Testis (tissue), 3 donors: Measurements from ENCODE around the gene IFITM5. TPM values are rescaled to one million over a fixed set of nuclear protein-coding genes. Genes with fewer than 3 reads are reported as not detected.
"Not testable (repeated sequence)": the region's sequence is repeated elsewhere in the genome, so short reads cannot be mapped to it uniquely, and the experiment has no call there.

Source experiments
- DNase-seq: peaks from one replicate; pipeline ENCODE4 v3.0.0-alpha.2; 2019
- H3K27ac ChIP-seq, 2 donors: fragments of 200-600 bp; sonication (generic); one replicate each; pipeline ENCODE4 v1.5.1; 2019
- H3K27me3 ChIP-seq: fragments of 200-600 bp; sonication (generic); one replicate; pipeline ENCODE4 v1.5.1; 2019
- H3K36me3 ChIP-seq: fragments of 200-600 bp; sonication (generic); one replicate; pipeline ENCODE4 v1.5.1; 2017; ENCODE audit warnings: low read depth; ENCODE audit errors: missing control alignments
- H3K4me1 ChIP-seq: fragments of 200-600 bp; sonication (generic); one replicate; pipeline ENCODE4 v1.5.1; 2019
- H3K4me3 ChIP-seq, 2 donors: fragments of 200-600 bp; sonication (generic); one replicate each; pipeline ENCODE4 v1.5.1; 2017 to 2019
- H3K9me3 ChIP-seq: fragments of 200-600 bp; sonication (generic); one replicate; pipeline ENCODE4 v1.5.1; 2017
- CTCF ChIP-seq, 3 experiments: fragments of 450-650 bp in 2 of 3; fragments of 200-600 bp in 1 of 3; sonication (generic) in 1 of 3; IDR thresholded peaks; one replicate each; pipeline ENCODE4 v1.5.1; 2016 to 2019; ENCODE audit warnings: antibody characterized with exemption in 3 of 3, mild to moderate bottlenecking in 2 of 3, moderate library complexity in 1 of 3
- POLR2A ChIP-seq: fragments of 450-650 bp; IDR thresholded peaks from one replicate; pipeline ENCODE4 v1.6.1; 2017; ENCODE audit warnings: antibody characterized with exemption, mild to moderate bottlenecking, moderate library complexity
- WGBS, 2 donors: methylation state at CpG; one replicate each; pipeline ENCODE4 v1.1.5; 2018; 5-methylcytosine and 5-hydroxymethylcytosine counted together
- intact Hi-C: fragments of 100-400 bp; cut with DNase I; formaldehyde crosslinking; loops from one replicate; pipeline ENCODE4 v1.15.1; 2023; ENCODE audit warnings: low total_unique reads
- polyA plus RNA-seq: library from polyadenylated mRNA; stranded (reverse); fragments of 350-450 nt; fragmentation: Illumina TruSeq; extraction: RNeasy Lipid Tissue Mini Kit (QIAGEN cat#74804); gene quantifications from one replicate; pipeline ENCODE4 v1.2.3, GENCODE V29; 2014; ENCODE audit warnings: low read depth, low replicate concordance; ENCODE audit not compliant: insufficient read depth
- total RNA-seq, 2 donors: library from RNA; depleted of rRNA; stranded (reverse); fragments of >200 nt; gene quantifications; one replicate each; pipeline ENCODE4 v1.2.3, GENCODE V29; 2016

IFITM5 gene
- total and polyA plus RNA-seq, 3 donors from 2014 or later, result not detected

- Histone ChIP-seq H3K27me3 (no peaks in the 10 kb centered on the region), H3K4me1 (peaks cover 61% of the 10 kb centered on the region), H3K4me3 (no peak overlapping the region), H3K36me3 (no peaks in the 10 kb centered on the region), H3K9me3 (no peaks in the 10 kb centered on the region), H3K27ac (peak overlapping the region; percentile 91 to 94)
- intact Hi-C loops, result no loop called here
- DNase-seq, result no peak
- TF ChIP-seq CTCF (IDR thresholded peaks at IDR 0.05), result no peak
- no peak for TF ChIP-seq POLR2A
- WGBS, 2 donors, result 77 to 85% methylated on average over 13 of the region's 13 CpGs
Observed at GRCh38 chr11:328012-328411, 28.7 kb upstream of the IFITM5 start.

GRCh38 chr11:327581-327923 is 28.2 kb upstream of the IFITM5 start:
- Histone ChIP-seq H3K27ac (peak overlapping the region; percentile 91 to 94), H3K4me3 (no peak overlapping the region), H3K27me3 (no peaks in the 10 kb centered on the region), H3K4me1 (peaks cover 65% of the 10 kb centered on the region), H3K36me3 (no peaks in the 10 kb centered on the region), H3K9me3 (no peaks in the 10 kb centered on the region)
- TF ChIP-seq CTCF (IDR thresholded peaks at IDR 0.05) (no peak), POLR2A (no peak)
- intact Hi-C loops, result no loop called here
- DNase-seq, result no peak
- WGBS, 2 donors, result 93 to 99% methylated on average over 3 of the region's 3 CpGs

DNA sequence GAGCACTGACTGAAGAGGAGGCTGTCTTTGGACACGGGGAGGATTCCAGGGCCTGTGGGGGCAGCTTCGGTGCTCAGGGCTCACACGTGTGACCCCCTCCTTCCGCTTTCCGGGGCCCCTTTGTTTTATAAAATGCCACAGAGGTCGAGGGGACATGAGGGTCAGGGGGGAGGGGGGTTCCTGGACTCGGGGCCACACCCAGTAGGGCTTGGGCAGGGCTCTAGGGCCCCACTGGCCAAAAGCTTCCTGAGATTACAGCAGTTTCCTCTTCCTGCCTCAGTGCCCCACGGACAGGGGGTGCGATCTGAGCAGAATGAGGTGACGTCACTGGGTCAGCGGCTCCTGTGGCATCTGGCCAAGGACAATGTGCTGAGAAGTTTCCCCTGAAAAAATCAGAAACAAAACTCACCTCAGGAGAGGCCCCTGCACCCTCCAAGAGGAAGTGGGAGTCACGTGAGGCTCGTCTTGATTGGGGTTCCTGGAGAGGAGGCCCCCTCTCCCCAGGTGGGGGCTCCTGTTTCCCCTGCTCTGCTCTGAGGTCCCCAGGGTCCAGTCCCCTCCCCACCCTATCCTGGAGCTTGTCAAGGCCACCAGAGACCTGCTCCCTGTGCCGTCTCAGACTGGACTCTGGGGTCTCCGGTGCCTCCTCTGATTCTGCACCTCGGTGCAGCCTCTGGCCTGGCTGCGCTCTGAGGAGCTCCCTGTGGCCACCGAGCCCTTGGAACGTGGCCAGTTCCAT is 27.7 kb upstream of the IFITM5 start:
- WGBS, 2 donors, result 14 to 31% methylated on average over 13 to 19 of the region's 19 CpGs
- intact Hi-C loops, result no loop called here
- TF ChIP-seq POLR2A (no peak), CTCF (IDR thresholded peaks at IDR 0.05) (no peak)
- Histone ChIP-seq H3K36me3 (no peaks in the 10 kb centered on the region), H3K27me3 (no peaks in the 10 kb centered on the region), H3K4me1 (peaks cover 67% of the 10 kb centered on the region), H3K4me3 (no peak overlapping the region), H3K27ac (peak overlapping the region; percentile 91 to 94), H3K9me3 (no peaks in the 10 kb centered on the region)
- peak; percentile 89 for DNase-seq

- 45 to 49% methylated on average over 2 to 6 of the region's 6 CpGs for WGBS, 2 donors
- intact Hi-C loops, result no loop called here
- Histone ChIP-seq H3K9me3 (no peaks in the 10 kb centered on the region), H3K36me3 (no peaks in the 10 kb centered on the region), H3K4me1 (peaks cover 67% of the 10 kb centered on the region), H3K4me3 (no peak overlapping the region), H3K27ac (peak overlapping the region; percentile 91 to 94), H3K27me3 (no peaks in the 10 kb centered on the region)
- TF ChIP-seq POLR2A (no peak), CTCF (IDR thresholded peaks at IDR 0.05) (no peak)
- DNase-seq, result no peak
Observed at GRCh38 chr11:326592-326841, 27.2 kb upstream of the IFITM5 start.

DNA sequence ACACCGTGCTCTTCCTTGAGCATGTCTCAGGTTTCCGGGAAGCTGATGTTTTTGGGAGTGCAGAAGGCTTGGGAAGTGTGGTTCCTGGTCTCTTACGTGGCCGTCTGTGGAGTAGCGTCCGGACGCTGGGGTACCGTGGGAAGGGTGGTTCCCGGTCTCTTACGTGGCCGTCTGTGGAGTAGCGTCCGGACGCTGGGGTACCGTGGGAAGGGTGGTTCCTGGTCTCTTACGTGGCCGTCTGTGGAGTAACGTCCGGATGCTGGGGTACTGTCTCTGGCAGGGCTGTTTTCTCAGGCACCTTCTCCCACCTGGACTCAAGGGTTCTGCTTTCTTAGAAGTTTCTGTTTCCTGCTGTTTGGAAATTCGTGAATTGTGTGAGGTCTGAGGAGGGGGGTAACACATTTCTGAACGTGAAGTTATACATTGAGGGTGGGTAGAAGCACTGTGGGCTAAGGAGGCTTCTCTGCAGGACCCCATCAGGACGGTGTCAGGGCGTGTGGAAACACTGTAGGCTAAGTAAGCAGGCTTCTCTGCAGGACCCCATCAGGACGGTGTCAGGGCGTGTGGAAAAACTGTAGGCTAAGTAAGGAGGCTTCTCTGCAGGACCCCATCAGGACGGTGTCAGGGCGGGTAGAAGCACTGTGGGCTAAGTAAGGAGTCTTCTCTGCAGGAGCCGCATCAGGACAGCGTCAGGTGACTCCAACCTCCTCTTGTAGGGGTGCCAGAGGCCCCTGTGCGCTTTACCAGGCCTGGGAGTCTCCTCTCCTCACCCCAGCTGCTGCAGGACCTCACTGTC is 26.7 kb upstream of the IFITM5 start:
- H3K27me3 ChIP-seq, result no peaks in the 10 kb centered on the region
- H3K4me1 ChIP-seq, result peaks cover 67% of the 10 kb centered on the region
- H3K27ac ChIP-seq, result peak overlapping the region; percentile 91 to 94
- TF ChIP-seq CTCF (IDR thresholded peaks at IDR 0.05) (no peak), POLR2A (no peak)
- H3K4me3 ChIP-seq, result no peak overlapping the region
- H3K36me3 ChIP-seq, result no peaks in the 10 kb centered on the region
- intact Hi-C loops, result no loop called here
- peak; percentile 14 for DNase-seq
- WGBS, 2 donors, result 75 to 81% methylated on average over 30 of the region's 30 CpGs
- H3K9me3 ChIP-seq, result no peaks in the 10 kb centered on the region

DNA sequence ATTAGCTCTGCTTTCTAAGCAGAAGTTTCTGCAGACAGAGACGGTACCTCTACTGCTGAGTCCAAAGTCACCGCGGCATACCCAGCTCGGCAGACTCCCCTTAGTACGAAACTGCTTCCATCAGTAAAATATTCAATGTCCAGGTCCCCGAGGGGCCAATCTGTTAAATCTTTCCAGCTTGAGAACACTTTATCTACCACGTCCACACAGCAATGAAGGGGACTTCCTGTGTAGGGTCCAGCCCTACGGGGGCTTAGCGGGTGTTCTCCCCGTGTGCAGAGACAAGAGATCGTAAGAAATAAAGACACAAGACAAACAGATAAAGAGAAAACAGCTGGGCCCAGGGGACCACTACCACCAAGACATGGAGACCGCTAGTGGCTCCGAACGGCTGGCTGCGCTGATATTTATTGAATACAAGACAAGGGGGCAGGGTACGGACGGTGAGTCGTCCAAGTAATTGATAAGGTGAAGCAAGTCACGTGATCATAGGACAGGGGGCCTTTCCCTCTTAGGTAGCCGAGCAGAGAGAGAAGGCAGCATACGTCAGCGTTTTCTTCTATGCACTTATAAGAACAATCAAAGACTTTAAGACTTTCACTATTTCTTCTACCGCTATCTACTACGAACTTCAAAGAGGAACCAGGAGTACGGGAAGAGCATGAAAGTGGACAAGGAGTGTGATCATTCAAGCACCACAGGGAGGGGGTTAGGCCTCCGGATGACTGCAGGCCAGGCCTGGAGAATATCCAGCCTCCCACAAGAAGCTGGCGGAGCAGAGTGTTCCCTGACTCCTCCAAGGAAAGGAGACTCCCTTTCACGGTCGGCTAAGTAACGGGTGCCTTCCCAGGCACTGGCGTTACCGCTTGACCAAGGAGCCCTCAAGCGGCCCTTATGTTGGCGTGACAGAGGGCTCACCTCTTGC is 25.5 kb upstream of the IFITM5 start:
- H3K27me3 ChIP-seq, H3K36me3 ChIP-seq, intact Hi-C loops, H3K9me3 ChIP-seq, H3K4me3 ChIP-seq: not testable (repeated sequence)
- WGBS, 2 donors, result 29 to 35% methylated on average over 25 to 28 of the region's 34 CpGs
- Histone ChIP-seq H3K4me1 (peaks cover 67% of the 10 kb centered on the region), H3K27ac (peak overlapping the region; percentile 91 to 94)
- peak; percentile 78 for DNase-seq
